ENCODE measurements around the gene FSTL1. TPM values are rescaled to one million over a fixed set of nuclear protein-coding genes. Genes with fewer than 3 reads are reported as not detected.

Gene FSTL1
- total RNA-seq, 4 donors from 2014 or later, result 9.4 to 258 (median 70.7) TPM

DNA sequence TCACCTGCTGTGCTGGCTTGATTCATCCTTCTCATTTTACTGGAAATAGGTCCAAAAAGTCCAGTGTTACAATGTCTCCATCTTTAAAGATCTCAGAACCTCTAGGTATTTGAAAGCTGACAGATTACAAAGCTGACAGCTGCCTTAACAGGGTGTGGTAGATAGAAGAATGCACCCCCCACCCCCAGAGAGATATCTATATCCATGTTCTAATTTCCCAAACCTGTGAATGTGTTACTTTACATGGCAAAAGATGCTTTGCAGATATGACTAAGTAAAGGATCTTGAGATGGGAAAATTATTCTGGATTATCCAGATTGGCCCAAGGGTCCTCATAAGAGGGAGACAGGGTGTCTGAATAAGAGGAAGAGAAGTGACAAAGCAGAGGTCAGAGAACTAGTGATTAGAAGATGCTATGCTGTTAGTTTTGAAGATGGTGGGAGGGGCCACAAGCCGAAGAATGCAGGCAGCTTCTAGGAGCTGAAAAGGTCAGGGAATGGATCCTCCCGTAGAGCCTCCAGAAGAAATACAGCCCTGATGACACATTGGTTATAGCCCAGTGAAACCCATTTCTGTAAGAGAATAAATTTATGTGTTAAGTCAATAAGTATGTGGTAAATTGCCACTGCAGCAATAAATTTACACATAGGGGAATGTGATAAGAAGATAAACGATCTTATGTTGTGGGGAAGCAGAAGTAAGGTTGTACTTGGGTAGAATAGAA lies 21.5 kb upstream of the FSTL1 start:
- intact Hi-C loops (cut with DNase I), result no loop called here
- Histone ChIP-seq H3K9me3 (no peaks in the 10 kb centered on the region), H3K4me1 (peaks cover 7 to 17% (median 9%) of the 10 kb centered on the region in 3 donors), H3K36me3 (no peaks in the 10 kb centered on the region), H3K4me3 (no peak overlapping the region), H3K27ac (no peak overlapping the region), H3K27me3 (no peaks in the 10 kb centered on the region)
- WGBS, 2 donors, result 76 to 88% methylated on average over 3 of the region's 3 CpGs
- no peak for TF ChIP-seq CTCF (IDR thresholded peaks at IDR 0.05)
- no peak for TF ChIP-seq POLR2A (IDR thresholded peaks at IDR 0.05)
- DNase-seq, result no peak

DNA sequence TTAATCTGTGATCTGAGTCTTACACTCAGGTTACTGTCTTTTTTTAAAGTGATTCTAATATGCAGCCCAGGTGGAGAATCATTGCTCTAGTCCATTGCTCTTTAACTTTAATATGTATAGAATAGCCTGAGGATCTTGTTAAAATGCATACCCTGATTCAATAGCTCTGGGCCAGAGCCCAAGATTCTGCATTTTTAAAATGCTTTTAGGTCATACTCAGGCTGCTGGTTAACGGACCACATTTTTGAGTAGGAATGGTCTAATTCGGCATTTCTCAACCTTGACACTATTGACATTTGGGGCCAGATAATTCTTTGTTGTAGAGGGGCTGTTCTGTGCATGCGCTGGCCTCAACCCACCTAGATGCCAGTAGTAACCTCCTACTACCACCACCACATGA lies 20.9 kb upstream of the FSTL1 start:
- 65 to 79% methylated on average over 3 of the region's 3 CpGs for WGBS, 2 donors
- TF ChIP-seq POLR2A (IDR thresholded peaks at IDR 0.05) (no peak), CTCF (IDR thresholded peaks at IDR 0.05) (no peak)
- no peaks in the 10 kb centered on the region for H3K9me3 ChIP-seq

GRCh38 chr3:120470870-120471269 lies 20.1 kb upstream of the FSTL1 start:
- intact Hi-C loops (cut with DNase I), result no loop called here

More for the DNA sequence above, 20.9 kb upstream of the FSTL1 start:
- H3K36me3 ChIP-seq, result no peaks in the 10 kb centered on the region
- DNase-seq, result no peak
- H3K27ac ChIP-seq, result no peak overlapping the region
- H3K4me1 ChIP-seq, result peaks cover 7 to 17% (median 9%) of the 10 kb centered on the region in 3 donors
- intact Hi-C loops (cut with DNase I), result no loop called here
- H3K4me3 ChIP-seq, result no peak overlapping the region
- H3K27me3 ChIP-seq, result no peaks in the 10 kb centered on the region

GRCh38 chr3:120469882-120470301 lies 19.1 kb upstream of the FSTL1 start:
- Histone ChIP-seq H3K27me3 (no peaks in the 10 kb centered on the region), H3K36me3 (no peaks in the 10 kb centered on the region), H3K4me1 (peaks cover 7 to 17% (median 9%) of the 10 kb centered on the region in 3 donors), H3K27ac (no peak overlapping the region), H3K9me3 (no peaks in the 10 kb centered on the region), H3K4me3 (no peak overlapping the region)
- DNase-seq, result no peak
- intact Hi-C loops (cut with DNase I), result no loop called here
- TF ChIP-seq CTCF (IDR thresholded peaks at IDR 0.05) (no peak), POLR2A (IDR thresholded peaks at IDR 0.05) (no peak)
- WGBS, 2 donors, result 52 to 62% methylated on average over 4 of the region's 4 CpGs

More at GRCh38 chr3:120470870-120471269, 20.1 kb upstream of the FSTL1 start:
- no peak for TF ChIP-seq POLR2A (IDR thresholded peaks at IDR 0.05)
- TF ChIP-seq CTCF (IDR thresholded peaks at IDR 0.05), result no peak
- Histone ChIP-seq H3K9me3 (no peaks in the 10 kb centered on the region), H3K4me1 (peaks cover 7 to 17% (median 9%) of the 10 kb centered on the region in 3 donors), H3K27me3 (no peaks in the 10 kb centered on the region), H3K36me3 (no peaks in the 10 kb centered on the region), H3K4me3 (no peak overlapping the region), H3K27ac (no peak overlapping the region)
- DNase-seq, result no peak
- WGBS, 2 donors, result 27 to 30% methylated on average over 2 of the region's 2 CpGs

DNA sequence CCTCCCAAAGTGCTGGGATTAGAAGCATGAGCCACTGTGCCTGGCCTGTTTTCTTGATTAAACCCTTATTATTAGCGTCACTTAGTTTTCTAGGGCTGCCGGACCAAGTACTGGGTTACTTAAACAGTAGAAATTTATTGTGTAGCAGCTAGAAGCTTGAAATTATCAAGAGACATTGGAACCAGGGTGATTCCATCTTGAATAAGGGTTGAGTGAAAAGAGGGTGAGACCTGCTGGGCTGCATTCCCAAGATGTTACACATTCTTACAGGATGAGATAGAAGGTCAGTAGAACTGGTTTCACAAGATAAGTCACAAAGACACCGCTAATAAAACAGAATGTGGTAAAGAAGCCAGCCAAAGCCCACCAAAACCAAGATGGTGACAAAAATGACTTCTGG lies 18.6 kb upstream of the FSTL1 start:
- H3K27ac ChIP-seq, result no peak overlapping the region
- intact Hi-C loops (cut with DNase I), result no loop called here
- no peak overlapping the region for H3K4me3 ChIP-seq
- H3K27me3 ChIP-seq, result no peaks in the 10 kb centered on the region
- 72 to 77% methylated on average over 3 of the region's 3 CpGs for WGBS, 2 donors
- H3K9me3 ChIP-seq, result no peaks in the 10 kb centered on the region
- H3K4me1 ChIP-seq, result peaks cover 7 to 17% (median 9%) of the 10 kb centered on the region in 3 donors
- no peak for DNase-seq
- no peaks in the 10 kb centered on the region for H3K36me3 ChIP-seq
- TF ChIP-seq POLR2A (IDR thresholded peaks at IDR 0.05) (no peak), CTCF (IDR thresholded peaks at IDR 0.05) (no peak)
